ENCODE measurements around the gene TIE1.

Gene TIE1

DNA sequence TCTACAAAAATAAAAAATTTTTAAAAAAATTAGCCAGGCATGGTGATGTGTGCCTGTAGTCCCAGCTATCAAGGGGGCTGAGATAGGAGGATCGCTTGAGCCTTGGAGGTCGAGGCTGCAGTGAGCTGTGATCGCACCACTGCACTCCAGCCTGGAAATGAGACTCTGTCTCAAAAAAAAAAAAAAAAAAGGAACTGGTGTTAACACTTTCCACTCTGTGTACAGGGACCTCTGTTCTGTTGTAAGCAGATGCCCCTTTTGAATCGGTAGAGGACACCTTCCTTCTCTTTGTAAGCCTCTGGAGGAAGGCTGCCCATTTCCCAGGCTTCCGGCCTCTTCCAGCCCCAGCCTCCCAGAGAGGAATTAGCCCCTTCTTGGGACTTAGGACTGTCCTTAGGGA lies 8.1 kb upstream of the TIE1 start:
- no peak for DNase-seq (ENCODE audit: low read depth in 3 of 3, low spot score in 1 of 3)

- DNase-seq (ENCODE audit: low read depth in 3 of 3, low spot score in 1 of 3): no peak
Measured at GRCh38 chr1:43293176-43293575, 7.6 kb upstream of the TIE1 start.

- DNase-seq (ENCODE audit: low read depth in 3 of 3, low spot score in 1 of 3): no peak
Measured at GRCh38 chr1:43293896-43294760, 6.7 kb upstream of the TIE1 start.

- DNase-seq (ENCODE audit: low read depth in 3 of 3, low spot score in 1 of 3): no peak
Measured at GRCh38 chr1:43294761-43295160, 6.0 kb upstream of the TIE1 start.

DNA sequence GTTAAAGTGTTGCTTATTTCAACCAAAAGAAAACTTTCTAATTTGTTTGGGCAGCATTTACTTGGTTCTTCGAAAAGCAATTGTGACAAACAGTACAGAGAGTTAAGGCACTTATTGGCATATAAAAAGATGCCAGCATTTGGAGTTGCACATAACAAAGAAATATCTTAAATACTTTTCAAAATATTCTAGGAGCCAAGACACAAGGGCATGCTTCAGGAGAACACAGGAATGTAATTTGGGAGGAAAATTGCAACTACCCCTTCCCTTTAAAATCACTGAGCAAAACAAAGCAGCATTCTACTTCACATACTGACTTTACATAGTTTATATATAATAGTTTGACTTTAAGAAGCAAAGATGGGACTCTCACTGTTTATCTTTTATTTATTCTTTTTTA lies 4.6 kb upstream of the TIE1 start:
- DNase-seq (ENCODE audit: low read depth in 3 of 3, low spot score in 1 of 3): no peak

DNA sequence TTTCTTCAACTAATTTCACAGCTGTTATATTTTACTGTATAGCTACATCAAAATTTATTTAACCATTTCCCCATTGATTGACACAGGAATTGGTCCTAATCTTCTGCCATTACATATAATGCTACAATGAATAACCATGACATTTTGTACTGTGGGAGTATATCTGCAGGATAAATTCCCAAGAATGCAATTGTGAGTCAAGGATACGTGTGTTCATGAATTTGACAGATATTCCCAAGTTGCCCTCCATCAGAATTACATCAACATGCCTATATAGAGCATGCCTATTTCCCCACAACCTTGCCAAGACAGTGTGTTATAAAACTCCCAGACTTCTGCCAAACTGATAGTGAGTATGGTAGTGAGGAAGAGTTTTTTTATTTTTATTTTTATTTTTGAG lies 2.7 kb upstream of the TIE1 start:
- DNase-seq (ENCODE audit: low read depth in 3 of 3, low spot score in 1 of 3): no peak

DNA sequence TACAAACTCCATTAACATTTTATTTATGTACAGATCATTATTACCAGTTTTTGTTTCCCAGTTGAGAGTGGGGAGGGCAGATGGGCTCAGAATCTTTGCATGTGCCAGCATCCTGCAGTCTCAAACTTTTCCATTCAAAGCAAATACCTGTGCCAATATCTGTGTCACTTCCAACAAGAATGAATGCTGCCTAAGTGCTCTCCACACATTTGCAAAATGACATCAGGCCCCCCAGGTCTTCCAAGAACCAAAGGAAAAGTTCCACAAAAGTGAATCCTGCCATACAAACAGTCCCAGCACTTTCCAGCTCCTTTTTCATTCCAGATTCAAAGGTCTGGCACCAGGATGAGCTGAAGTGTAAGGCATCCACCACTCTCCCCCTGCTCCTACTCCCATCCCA lies 1.7 kb upstream of the TIE1 start:
- DNase-seq (ENCODE audit: low read depth in 3 of 3, low spot score in 1 of 3): no peak

DNA sequence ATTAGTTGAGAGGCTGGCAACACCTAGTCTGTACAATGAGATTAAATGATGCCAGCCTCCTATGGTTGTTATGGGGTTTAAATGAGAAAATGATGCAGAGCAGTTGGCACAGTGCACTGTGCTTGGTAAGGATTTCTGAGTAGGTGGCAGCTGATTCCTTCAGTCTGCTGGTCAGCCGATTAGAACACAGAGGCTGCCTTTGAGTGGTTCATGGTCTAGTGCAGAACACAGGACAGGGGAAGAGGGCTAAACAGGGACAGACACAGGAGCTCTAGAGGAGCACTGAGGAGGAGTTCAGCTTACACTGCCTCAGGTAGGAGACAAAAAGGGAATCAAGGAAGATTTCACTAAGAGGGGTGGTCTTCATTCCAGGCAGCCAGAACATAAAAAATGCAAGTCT lies 1.4 kb downstream of the TIE1 start:
- no peak for DNase-seq (ENCODE audit: low read depth in 3 of 3, low spot score in 1 of 3)

DNA sequence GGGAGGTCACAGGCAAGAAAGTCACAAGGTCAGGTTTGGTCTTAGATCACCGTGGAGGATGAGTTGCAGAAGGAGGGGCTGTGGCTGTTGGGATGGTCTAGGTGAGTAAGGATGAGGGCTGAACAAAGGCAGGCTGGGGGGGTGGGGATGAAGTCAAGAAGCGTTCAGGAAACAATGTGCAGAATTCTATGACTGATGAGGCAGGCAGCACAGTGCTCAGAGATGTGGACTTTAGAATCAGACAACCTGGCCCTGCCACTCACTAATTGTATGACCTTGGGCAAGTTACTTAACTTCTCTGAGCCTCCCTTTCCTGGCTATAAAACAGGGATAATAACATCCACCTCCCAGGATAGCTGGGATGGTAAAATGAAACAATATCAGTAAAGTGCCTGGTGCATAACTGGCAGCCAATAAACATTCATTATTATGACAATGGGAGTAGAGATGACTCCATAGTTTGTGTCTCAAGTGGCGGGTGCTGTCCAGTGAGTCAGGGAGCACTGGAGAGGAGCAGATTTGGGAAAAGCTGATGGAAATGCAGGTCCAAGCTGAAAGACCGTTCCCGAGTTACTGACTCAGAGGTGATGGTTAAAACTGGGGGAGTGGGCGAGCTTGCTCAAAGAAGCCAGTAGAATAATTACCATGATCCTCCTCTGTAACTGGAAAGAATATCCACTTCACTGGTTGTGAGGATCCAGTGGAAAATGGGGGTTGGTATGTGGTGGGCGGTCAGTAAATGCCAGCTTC lies 2.1 kb downstream of the TIE1 start:
- no peak for DNase-seq (ENCODE audit: low read depth in 3 of 3, low spot score in 1 of 3)

DNA sequence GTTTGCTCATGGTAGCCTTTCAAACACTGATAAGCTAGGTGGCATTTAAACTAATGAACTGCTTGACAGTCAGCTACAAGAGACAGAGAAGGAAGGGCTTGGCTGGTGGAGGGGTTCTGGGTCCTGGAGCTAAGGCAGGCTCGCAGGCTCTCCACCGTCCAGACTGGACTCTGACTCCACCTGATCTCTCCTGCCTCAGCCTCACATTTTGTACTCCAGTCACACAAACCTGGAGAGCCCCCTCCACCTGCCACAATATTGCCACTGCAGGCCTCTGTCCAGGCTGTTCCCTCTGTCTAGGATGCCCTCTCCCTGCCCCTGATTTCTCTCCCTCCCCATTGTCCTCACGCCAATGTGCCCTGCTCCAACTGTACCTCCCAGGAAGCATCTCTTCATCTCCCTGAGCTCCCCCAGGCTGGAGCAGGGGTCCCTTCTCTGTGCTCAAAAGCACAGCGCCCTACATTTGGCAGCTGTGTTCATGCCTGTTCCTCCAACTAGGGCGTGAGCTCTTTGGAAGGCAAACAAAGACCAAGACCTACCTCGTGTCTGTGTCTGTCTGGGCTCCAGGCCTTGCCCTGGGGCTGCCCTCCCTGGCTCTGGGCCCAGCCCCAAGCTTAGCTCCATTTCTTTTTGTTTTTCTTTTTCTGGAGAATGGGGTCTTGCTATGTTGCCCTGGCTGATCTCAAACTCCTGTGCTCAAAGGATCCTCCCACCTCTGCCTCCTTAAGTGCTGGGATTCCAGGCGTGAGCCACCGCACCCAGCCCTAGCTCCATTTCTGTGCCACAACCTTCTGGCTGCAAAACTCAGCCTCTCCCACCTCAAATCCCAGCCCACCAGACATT lies 2.9 kb downstream of the TIE1 start:
- DNase-seq (ENCODE audit: low read depth in 3 of 3, low spot score in 1 of 3): no peak

DNA sequence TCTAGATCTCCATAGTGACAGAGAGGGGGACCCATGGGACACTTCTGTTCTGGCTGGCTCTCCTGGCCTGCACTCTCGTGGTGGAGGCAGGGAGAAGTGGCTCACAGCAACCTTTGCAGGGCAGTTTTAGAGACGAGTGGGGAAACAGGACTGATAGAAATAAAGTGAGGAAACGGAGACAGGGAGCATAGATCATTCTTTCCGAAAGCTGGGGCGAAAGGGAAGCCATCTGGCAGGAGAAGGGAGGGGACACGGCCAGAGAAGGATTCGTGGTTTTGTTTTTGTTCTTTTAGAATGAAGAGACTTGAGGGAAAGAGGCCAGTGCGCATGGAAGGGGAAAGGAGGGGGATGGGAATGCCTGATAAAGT lies 3.5 kb downstream of the TIE1 start:
- DNase-seq (ENCODE audit: low read depth in 3 of 3, low spot score in 1 of 3): no peak

DNA sequence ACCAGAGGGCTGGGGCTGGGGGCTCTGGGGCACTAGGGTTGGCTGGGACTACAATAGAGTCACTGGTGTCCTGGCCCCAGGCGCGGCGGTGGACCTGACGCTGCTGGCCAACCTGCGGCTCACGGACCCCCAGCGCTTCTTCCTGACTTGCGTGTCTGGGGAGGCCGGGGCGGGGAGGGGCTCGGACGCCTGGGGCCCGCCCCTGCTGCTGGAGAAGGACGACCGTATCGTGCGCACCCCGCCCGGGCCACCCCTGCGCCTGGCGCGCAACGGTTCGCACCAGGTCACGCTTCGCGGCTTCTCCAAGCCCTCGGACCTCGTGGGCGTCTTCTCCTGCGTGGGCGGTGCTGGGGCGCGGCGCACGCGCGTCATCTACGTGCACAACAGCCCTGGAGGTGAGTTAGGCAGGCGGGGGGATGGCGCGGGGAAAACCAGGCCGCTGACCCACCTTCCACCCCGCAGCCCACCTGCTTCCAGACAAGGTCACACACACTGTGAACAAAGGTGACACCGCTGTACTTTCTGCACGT lies 4.1 kb downstream of the TIE1 start:
- no peak for DNase-seq (ENCODE audit: low read depth in 3 of 3, low spot score in 1 of 3)

GRCh38 chr1:43305461-43305860 lies 4.7 kb downstream of the TIE1 start:
- DNase-seq (ENCODE audit: low read depth in 3 of 3, low spot score in 1 of 3): no peak

DNA sequence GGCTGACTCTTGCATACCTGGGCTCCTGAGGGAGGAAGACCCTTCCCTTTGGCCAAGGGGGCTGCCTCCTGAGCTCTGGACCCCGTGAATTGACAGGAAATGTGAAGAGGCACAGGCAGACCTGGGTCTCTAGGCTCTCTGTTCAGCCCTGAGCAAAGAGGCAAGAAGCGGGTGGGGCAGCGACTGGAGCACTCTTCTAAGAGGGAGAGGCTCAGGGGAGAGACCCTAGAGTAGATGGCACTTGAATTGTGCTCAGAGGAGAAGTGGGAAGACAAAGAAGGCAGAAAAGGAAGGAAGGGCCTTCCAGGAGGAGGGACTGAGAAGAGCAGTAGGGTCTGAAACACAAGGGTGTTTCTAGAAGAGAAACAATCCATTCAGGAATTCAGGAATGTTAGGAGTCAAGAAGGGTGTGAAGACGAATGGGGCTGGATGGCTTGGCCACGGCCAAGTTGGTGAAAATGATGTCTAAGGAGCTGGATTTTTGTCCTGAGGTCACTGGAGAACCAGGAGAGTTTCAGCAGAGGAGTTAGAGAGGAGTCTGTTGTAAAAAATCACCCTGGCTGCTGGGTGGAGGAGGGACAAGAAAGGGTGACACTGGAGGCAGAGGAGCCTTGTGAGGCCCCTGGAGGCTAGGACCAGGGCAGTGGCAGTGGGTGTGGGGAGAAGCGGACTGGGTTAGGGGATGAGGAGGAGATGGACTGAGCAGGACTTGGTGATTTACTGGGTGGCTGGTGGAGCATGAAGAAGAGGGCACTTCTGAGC lies 5.3 kb downstream of the TIE1 start:
- no peak for DNase-seq (ENCODE audit: low read depth in 3 of 3, low spot score in 1 of 3)

DNA sequence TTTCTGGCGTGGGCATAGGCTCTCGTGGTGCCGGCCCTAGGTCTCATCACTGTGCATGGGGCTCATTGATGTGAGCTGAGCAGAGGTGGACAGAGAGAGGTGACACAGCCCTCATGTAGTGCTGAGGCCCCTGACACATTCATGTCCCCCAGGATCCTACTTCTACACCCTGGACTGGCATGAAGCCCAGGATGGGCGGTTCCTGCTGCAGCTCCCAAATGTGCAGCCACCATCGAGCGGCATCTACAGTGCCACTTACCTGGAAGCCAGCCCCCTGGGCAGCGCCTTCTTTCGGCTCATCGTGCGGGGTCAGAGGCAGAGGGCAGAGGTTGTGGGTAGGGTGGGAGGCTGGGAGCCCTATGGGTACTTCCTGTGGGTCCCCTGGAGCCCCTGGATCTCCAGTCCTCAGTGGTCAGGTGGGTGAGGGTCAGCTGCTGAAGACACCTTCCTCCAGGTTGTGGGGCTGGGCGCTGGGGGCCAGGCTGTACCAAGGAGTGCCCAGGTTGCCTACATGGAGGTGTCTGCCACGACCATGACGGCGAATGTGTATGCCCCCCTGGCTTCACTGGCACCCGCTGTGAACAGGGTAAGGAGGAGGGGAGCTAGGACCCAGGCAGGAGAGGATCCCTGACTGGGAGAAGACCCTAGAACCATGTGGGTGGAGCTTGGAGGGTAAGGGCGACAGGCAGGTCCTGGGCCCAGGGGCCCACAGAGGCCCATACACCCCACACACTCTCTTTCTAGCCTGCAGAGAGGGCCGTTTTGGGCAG lies 6.1 kb downstream of the TIE1 start:
- no peak for DNase-seq (ENCODE audit: low read depth in 3 of 3, low spot score in 1 of 3)

DNA sequence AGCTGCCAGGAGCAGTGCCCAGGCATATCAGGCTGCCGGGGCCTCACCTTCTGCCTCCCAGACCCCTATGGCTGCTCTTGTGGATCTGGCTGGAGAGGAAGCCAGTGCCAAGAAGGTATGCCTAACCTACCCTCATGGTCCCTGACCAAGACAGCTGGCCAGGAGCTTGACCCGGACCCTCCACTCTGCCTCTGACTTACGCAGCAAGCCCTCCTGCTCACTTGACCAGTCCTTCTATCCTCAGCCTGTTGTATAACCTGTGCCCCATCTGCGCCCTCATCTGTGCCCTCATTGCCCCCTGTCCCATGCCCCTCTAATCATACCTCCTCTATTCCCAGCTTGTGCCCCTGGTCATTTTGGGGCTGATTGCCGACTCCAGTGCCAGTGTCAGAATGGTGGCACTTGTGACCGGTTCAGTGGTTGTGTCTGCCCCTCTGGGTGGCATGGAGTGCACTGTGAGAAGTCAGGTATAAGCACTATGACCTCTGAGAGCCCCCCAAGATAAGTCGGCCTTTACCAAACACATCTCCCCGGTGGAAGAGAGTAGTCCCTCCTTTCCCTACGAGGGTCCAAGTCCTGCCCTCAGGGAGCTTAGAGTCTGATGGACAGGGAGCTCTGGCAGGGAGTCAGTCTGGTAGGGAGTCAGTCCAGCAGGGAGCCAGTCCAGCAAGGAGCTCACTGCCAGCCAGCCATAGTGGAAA lies 6.8 kb downstream of the TIE1 start:
- no peak for DNase-seq (ENCODE audit: low read depth in 3 of 3, low spot score in 1 of 3)

- DNase-seq (ENCODE audit: low read depth in 3 of 3, low spot score in 1 of 3): no peak
Measured at GRCh38 chr1:43308635-43309404, 8.0 kb downstream of the TIE1 start.

DNA sequence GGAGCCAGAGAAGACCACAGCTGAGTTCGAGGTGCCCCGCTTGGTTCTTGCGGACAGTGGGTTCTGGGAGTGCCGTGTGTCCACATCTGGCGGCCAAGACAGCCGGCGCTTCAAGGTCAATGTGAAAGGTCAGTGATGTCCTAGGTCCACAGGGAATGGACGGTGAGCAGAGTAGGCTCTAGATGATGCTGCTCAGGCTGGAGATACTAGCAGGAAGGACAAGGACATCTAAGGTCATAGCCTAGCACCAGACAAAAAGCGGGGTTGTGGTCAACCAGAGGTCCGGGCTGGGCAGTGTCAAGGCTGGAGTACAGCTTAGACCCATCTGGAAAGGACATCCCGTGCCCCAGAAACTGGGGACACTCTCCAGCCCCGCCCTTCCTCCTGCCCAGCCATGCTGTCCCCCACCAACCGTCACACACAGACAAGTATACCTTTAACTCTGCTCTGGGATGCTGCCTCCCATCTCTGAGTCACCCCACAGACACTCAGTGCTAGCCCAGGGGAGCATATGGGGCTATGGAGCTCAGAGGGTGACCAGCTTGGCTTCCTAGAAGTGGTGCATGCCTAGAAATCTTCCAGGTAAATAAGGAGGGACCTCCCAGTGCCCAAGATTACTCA lies 8.7 kb downstream of the TIE1 start:
- no peak for DNase-seq (ENCODE audit: low read depth in 3 of 3, low spot score in 1 of 3)

Data from stimulated activated CD4-positive, alpha-beta T cell treated with anti-CD3 and anti-CD28 coated beads, TNF-alpha, amount 100 ng/mL, for 1 hour (primary cell).